IPS DF 6.9 (cell line): ENCODE data around the gene SYNE2.

Experiments used
- DNase-seq: peaks from one replicate; pipeline ENCODE4 v3.0.0-alpha.2; 2013; ENCODE audit warnings: low read depth, low spot score
- H3K27ac ChIP-seq: one replicate; pipeline ENCODE4 v1.5.1; 2013; ENCODE audit warnings: low read length, control low read depth
- H3K27me3 ChIP-seq: 2 replicates; pipeline ENCODE4 v1.6.1; 2013; ENCODE audit warnings: mild to moderate bottlenecking, low read length; ENCODE audit not compliant: control insufficient read depth, insufficient read depth
- H3K36me3 ChIP-seq: 2 replicates; pipeline ENCODE4 v1.6.1; 2013; ENCODE audit warnings: low read length; ENCODE audit not compliant: control insufficient read depth, insufficient read depth
- H3K4me1 ChIP-seq: 2 replicates; pipeline ENCODE4 v1.6.1; 2013; ENCODE audit warnings: low read length; ENCODE audit not compliant: control insufficient read depth, insufficient read depth
- H3K4me3 ChIP-seq: 2 replicates; pipeline ENCODE4 v1.5.1; 2013; ENCODE audit warnings: mild to moderate bottlenecking, low read length
- H3K9me3 ChIP-seq: 2 replicates; pipeline ENCODE4 v1.6.1; 2013; ENCODE audit warnings: low read length, inconsistent platforms; ENCODE audit not compliant: control insufficient read depth, insufficient read depth
- WGBS: extraction: QIAGEN DNeasy Blood & Tissue Kit; methylation state at CpG from one replicate; pipeline ENCODE4 v1.1.7; 2013; ENCODE audit warnings: mixed read lengths, missing lambda C conversion rate; ENCODE audit not compliant: insufficient read length, insufficient coverage; 5-methylcytosine and 5-hydroxymethylcytosine counted together

SYNE2 gene

GRCh38 chr14:64260418-64260817, 407.6 kb downstream of the SYNE2 start:
- H3K36me3 ChIP-seq, result no peaks in the 10 kb centered on the region
- no peak overlapping the region for H3K27ac ChIP-seq
- no peaks in the 10 kb centered on the region for H3K4me1 ChIP-seq
- no peaks in the 10 kb centered on the region; the same call in 1 of the 2 replicates for H3K27me3 ChIP-seq
- no peaks in the 10 kb centered on the region for H3K9me3 ChIP-seq
- DNase-seq, result no peak
- no peak overlapping the region for H3K4me3 ChIP-seq
- WGBS, result no CpG with 5 or more reads among the region's 21 CpGs

GRCh38 chr14:64265222-64265621, 412.4 kb downstream of the SYNE2 start:
- no peak overlapping the region for H3K27ac ChIP-seq
- H3K4me3 ChIP-seq, result no peak overlapping the region
- DNase-seq, result no peak
- no CpG with 5 or more reads among the region's 1 CpG for WGBS
- no peaks in the 10 kb centered on the region for H3K36me3 ChIP-seq
- no peaks in the 10 kb centered on the region for H3K9me3 ChIP-seq
- no peaks in the 10 kb centered on the region; the same call in 1 of the 2 replicates for H3K27me3 ChIP-seq
- no peaks in the 10 kb centered on the region for H3K4me1 ChIP-seq

GRCh38 chr14:64266239-64266638, 413.4 kb downstream of the SYNE2 start:
- no peak for DNase-seq
- Histone ChIP-seq H3K4me3 (no peak overlapping the region), H3K36me3 (no peaks in the 10 kb centered on the region), H3K9me3 (no peaks in the 10 kb centered on the region), H3K27me3 (no peaks in the 10 kb centered on the region; the same call in 1 of the 2 replicates), H3K27ac (no peak overlapping the region), H3K4me1 (no peaks in the 10 kb centered on the region)
- no CpG with 5 or more reads among the region's 2 CpGs for WGBS

GRCh38 chr14:64272019-64272418, 419.2 kb downstream of the SYNE2 start:
- no peak overlapping the region for H3K4me3 ChIP-seq
- DNase-seq, result no peak
- H3K9me3 ChIP-seq, result no peaks in the 10 kb centered on the region

More at GRCh38 chr14:64272019-64272418, 419.2 kb downstream of the SYNE2 start:
- H3K27me3 ChIP-seq, result no peaks in the 10 kb centered on the region
- H3K4me1 ChIP-seq, result no peaks in the 10 kb centered on the region
- no peak overlapping the region for H3K27ac ChIP-seq
- H3K36me3 ChIP-seq, result no peaks in the 10 kb centered on the region
